ENCODE measurements around the gene PCED1B. TPM values are rescaled to one million over a fixed set of nuclear protein-coding genes. Genes with fewer than 3 reads are reported as not detected.

PCED1B gene
- total RNA-seq, 6 donors from 2014 or later = 4.6 to 53.4 (median 11.7) TPM

GRCh38 chr12:47223031-47223847, 143.8 kb downstream of the PCED1B start:
- peaks cover 14 to 19% (median 16%) of the 10 kb centered on the region in 4 donors for H3K4me1 ChIP-seq
- peak overlapping the region in 3 of 4 donors; percentile 28 to 61 (median 31) for H3K27ac ChIP-seq
- TF ChIP-seq POLR2AphosphoS5 (IDR thresholded peaks at IDR 0.05) = no peak
- no peak for TF ChIP-seq CTCF (IDR thresholded peaks at IDR 0.05)
- TF ChIP-seq EP300 (IDR thresholded peaks at IDR 0.05) = no peak
- no peak for TF ChIP-seq POLR2A (IDR thresholded peaks at IDR 0.05)
- H3K27me3 ChIP-seq = no peaks in the 10 kb centered on the region
- H3K4me3 ChIP-seq = peak overlapping the region in 1 of 4 donors; percentile 1
- peaks cover 0 to 5% (median 0%) of the 10 kb centered on the region in 4 donors for H3K36me3 ChIP-seq
- DNase-seq (no peak), ATAC-seq (ENCODE audit: low FRiP score in 2 of 2) (peak in 1 of 2 donors; percentile 43)
- WGBS, 2 donors = 49 to 59% methylated on average over 7 of the region's 7 CpGs
- H3K9me3 ChIP-seq = no peaks in the 10 kb centered on the region

GRCh38 chr12:47223848-47224213, 144.4 kb downstream of the PCED1B start:
- Histone ChIP-seq H3K27ac (peak overlapping the region in 3 of 4 donors; percentile 28 to 61 (median 31)), H3K4me3 (peak overlapping the region in 1 of 4 donors; percentile 1), H3K27me3 (no peaks in the 10 kb centered on the region), H3K4me1 (peaks cover 14 to 19% (median 16%) of the 10 kb centered on the region in 4 donors), H3K36me3 (peaks cover 0 to 5% (median 0%) of the 10 kb centered on the region in 4 donors), H3K9me3 (no peaks in the 10 kb centered on the region)
- ATAC-seq (ENCODE audit: low FRiP score in 2 of 2) (peak in 1 of 2 donors; percentile 56), DNase-seq (no peak)
- TF ChIP-seq CTCF (IDR thresholded peaks at IDR 0.05) (no peak), POLR2A (IDR thresholded peaks at IDR 0.05) (no peak)
- WGBS, 2 donors = 41 to 50% methylated on average over 4 of the region's 4 CpGs

- Histone ChIP-seq H3K9me3 (no peaks in the 10 kb centered on the region), H3K4me3 (no peak overlapping the region), H3K27me3 (no peaks in the 10 kb centered on the region), H3K36me3 (peaks cover 0 to 5% (median 0%) of the 10 kb centered on the region in 4 donors), H3K27ac (no peak overlapping the region), H3K4me1 (peaks cover 14 to 19% (median 16%) of the 10 kb centered on the region in 4 donors)
- WGBS, 2 donors = 90 to 93% methylated on average over 17 of the region's 17 CpGs
- DNase-seq = no peak
- no peak for TF ChIP-seq POLR2A (IDR thresholded peaks at IDR 0.05)
- TF ChIP-seq CTCF (IDR thresholded peaks at IDR 0.05) = no peak
- no peak for TF ChIP-seq EP300 (IDR thresholded peaks at IDR 0.05)
- TF ChIP-seq POLR2AphosphoS5 (IDR thresholded peaks at IDR 0.05) = no peak
- ATAC-seq (ENCODE audit: low FRiP score in 2 of 2) = no peak
These were observed 145.2 kb downstream of the PCED1B start for GRCh38 chr12:47224563-47225133.

GRCh38 chr12:47225356-47225755, 145.9 kb downstream of the PCED1B start:
- Histone ChIP-seq H3K9me3 (no peaks in the 10 kb centered on the region), H3K4me3 (no peak overlapping the region), H3K27me3 (no peaks in the 10 kb centered on the region), H3K36me3 (peaks cover 0 to 5% (median 0%) of the 10 kb centered on the region in 4 donors), H3K4me1 (peaks cover 14 to 19% (median 16%) of the 10 kb centered on the region in 4 donors), H3K27ac (no peak overlapping the region)
- TF ChIP-seq POLR2A (IDR thresholded peaks at IDR 0.05) (no peak), CTCF (IDR thresholded peaks at IDR 0.05) (no peak), POLR2AphosphoS5 (IDR thresholded peaks at IDR 0.05) (no peak), EP300 (IDR thresholded peaks at IDR 0.05) (no peak)
- DNase-seq (no peak), ATAC-seq (ENCODE audit: low FRiP score in 2 of 2) (no peak)
- 92 to 93% methylated on average over 2 of the region's 2 CpGs for WGBS, 2 donors

Measured in upper lobe of left lung (tissue), 6 donors.